ENCODE data around the gene MTERF1. TPM values are rescaled to one million over a fixed set of nuclear protein-coding genes. Genes with fewer than 3 reads are reported as not detected.

Gene MTERF1
- total RNA-seq, 2 experiments from 2014 or later, result 14.9 to 17.4 TPM

DNA sequence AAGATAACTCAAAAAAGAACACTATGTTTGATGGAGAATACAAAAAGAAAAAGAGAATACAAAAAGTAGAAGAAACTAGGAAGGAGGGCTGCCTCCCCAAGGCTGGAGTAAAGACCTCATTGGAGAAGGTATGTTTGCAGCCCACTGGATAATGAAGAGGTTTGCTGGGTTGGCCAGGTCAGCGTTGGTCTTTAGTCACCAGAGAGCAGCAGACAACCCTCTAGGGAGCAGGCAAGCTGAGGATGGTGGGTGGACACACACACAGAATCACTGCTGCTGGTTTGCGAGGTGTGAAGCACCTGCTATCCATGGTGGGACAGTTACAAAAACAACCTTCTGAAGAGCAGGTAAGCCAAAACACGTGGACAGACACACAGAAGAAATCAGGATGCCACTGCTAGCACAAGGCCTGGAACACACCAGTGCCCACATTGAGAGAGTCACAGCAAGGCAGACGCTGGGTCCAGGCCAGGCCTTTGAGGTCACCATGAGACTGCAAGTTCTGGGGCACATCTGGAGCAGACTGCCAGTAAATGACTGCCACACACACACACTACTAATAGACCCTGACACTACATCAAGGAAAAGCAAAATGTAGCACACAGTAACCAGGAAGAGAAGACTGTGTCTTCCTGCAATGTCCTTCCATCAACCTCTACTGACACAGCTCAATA lies 43.0 kb downstream of the MTERF1 start:
- Mint-ChIP-seq H3K9me3 (ENCODE audit: low read depth) (no peaks in the 10 kb centered on the region), H3K36me3 (no peaks in the 10 kb centered on the region), H3K27ac (no peak overlapping the region), H3K27me3 (no peaks in the 10 kb centered on the region), H3K4me3 (no peak overlapping the region), H3K4me1 (no peaks in the 10 kb centered on the region)
- CTCF ChIA-PET, result no interaction called here
- DNase-seq, result no peak
- ATAC-seq, result no peak

DNA sequence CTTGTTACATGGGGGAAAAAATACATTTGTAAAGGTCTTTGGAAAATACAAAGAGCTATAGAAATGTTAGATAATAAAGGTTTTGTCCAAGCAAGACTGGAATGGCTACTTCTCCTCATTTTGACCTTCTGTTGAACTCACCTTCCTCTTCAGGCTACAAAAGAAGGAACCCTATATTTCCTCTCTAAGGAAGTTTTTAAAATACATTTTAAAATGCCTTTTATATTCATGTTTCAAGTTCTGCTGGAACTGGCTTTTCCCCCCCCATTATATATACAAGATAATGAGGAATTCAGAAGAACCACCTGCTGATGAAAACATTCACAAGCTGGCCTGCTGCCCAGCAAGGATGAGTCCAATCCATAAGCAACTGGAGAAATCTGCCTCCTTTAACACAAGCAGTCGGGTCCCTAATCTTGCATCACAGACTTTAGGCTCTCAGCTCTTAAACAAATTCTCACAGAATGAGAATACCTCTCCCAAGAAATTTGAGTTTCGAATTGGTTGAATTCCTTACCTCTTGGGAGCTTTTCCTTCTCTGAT lies 44.6 kb downstream of the MTERF1 start:
- no peaks in the 10 kb centered on the region for H3K4me1 Mint-ChIP-seq
- H3K36me3 Mint-ChIP-seq, result no peaks in the 10 kb centered on the region
- no peak for DNase-seq
- CTCF ChIA-PET, result no interaction called here
- no peak overlapping the region for H3K4me3 Mint-ChIP-seq
- no peaks in the 10 kb centered on the region for H3K27me3 Mint-ChIP-seq
- H3K9me3 Mint-ChIP-seq (ENCODE audit: low read depth), result no peaks in the 10 kb centered on the region
- no peak for ATAC-seq
- no peak overlapping the region for H3K27ac Mint-ChIP-seq

DNA sequence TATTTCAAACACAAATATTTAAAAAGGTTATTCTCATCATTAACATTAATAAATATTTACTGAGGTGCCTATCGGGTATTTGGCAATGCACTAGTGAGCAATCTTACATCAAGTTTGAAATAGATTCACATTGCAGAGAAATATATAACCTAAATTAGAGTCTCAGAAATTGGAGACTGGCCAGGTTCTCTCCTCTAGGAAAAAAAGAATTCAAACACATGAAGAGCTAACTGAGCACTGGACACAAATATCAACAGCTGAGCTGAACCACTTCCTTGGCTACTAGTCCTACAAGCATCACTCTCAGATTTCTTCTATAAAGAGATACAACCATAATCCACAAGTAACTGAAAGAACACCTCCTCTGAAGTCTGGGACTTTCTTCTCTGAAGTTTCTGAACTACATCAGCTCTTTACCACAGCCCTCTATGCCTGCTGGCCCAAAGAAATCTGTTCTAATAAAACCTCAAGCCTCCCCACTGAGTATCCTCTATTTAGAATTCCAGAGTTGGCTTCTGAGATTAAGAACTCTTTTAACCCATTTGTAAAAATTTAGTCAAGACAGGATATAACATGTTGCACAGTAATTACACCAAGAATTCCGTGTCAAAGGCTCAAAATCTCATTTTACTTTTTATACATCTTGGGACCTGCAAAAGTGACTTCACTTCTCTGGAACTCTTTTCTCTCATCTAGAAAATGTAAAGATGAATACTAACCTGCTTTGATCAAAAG lies 45.2 kb downstream of the MTERF1 start:
- Mint-ChIP-seq H3K4me3 (no peak overlapping the region), H3K9me3 (ENCODE audit: low read depth) (no peaks in the 10 kb centered on the region), H3K27me3 (no peaks in the 10 kb centered on the region), H3K27ac (no peak overlapping the region), H3K4me1 (no peaks in the 10 kb centered on the region), H3K36me3 (no peaks in the 10 kb centered on the region)
- ATAC-seq (no peak), DNase-seq (no peak)
- CTCF ChIA-PET, result interaction anchor here (0.8 kb wide), 1 partner anchor 25 kb away, joined by 3 read pairs; no protein-coding TSS in a partner anchor

DNA sequence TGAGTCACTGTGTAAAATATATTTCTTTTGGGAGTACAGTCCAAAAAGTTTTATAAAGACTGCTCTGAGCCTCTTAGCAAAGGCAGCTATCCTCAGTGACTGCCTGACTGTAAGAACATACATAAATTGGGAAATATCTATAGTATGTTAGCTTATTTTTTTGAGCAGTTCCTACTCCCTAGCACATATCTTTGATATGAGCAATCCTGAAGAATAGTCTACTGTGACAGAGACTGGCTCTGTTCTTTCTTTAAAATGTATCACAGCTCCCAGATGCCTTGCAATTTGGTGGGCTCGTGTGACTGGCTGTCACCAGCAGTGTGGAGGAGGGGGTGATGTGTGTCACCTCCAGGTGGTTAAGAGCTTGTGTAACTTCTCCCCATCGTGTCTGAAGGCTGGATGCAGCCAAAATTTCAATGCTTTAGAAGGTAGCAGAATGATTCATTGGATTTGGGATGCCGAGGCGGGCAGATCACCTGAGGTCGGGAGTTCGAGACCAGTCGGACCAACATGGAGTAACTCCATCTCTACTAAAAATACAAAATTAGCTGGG lies 47.9 kb downstream of the MTERF1 start:
- H3K36me3 Mint-ChIP-seq, result no peaks in the 10 kb centered on the region
- no peaks in the 10 kb centered on the region for H3K9me3 Mint-ChIP-seq (ENCODE audit: low read depth)
- ATAC-seq (no peak), DNase-seq (no peak)
- no peak overlapping the region for H3K4me3 Mint-ChIP-seq
- H3K27me3 Mint-ChIP-seq, result no peaks in the 10 kb centered on the region
- no peaks in the 10 kb centered on the region for H3K4me1 Mint-ChIP-seq
- no peak overlapping the region for H3K27ac Mint-ChIP-seq
- CTCF ChIA-PET, result interaction anchor here (0.8 to 1.3 kb wide), 3 partner anchors 20 to 614 kb away, joined by 3 read pairs; partner anchors contain the start of genes GATAD1 and MTERF1

DNA sequence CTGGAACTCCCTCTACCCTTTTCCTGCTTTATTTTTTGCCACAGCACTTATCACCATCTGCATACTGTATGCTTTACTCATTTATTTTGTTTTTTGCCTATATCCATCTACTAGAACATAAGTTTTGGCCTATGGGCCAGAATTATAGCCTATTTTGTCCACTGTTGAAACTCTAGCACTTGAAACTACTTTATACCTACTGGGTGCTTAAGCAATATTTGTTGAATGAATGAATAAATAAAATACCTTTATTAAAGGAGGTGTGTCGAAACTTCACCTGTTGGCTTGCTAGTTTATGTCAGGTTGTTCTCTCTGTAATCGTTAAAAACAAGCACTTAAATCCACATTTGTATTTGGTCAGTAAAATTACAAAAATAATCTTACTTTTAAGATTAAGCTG lies 53.3 kb downstream of the MTERF1 start:
- Mint-ChIP-seq H3K4me3 (no peak overlapping the region), H3K27ac (no peak overlapping the region), H3K36me3 (peaks cover 4% of the 10 kb centered on the region), H3K9me3 (ENCODE audit: low read depth) (peaks cover 2% of the 10 kb centered on the region), H3K4me1 (no peaks in the 10 kb centered on the region), H3K27me3 (no peaks in the 10 kb centered on the region)
- DNase-seq (no peak), ATAC-seq (no peak)
- CTCF ChIA-PET, result no interaction called here

DNA sequence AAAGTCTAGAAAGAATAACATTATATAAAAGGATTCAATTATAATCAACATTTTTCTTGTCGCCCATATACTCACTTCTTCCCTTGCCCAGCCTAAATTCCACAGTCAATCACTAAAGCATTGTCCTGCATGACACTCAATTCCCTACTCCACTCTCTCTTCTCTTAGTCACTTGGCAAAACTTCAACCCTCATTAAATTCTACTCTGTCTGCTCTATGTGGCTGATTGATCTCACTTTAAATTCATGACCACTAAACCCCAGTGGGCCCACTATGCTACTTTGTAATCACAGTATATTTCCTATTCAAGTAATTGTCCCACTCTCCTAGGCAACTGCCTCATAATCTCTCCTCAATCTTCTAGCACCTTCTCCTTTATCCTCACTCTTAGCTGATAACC lies 54.1 kb downstream of the MTERF1 start:
- Mint-ChIP-seq H3K27me3 (no peaks in the 10 kb centered on the region), H3K36me3 (peaks cover 4% of the 10 kb centered on the region), H3K4me3 (no peak overlapping the region), H3K27ac (no peak overlapping the region), H3K4me1 (no peaks in the 10 kb centered on the region), H3K9me3 (ENCODE audit: low read depth) (peaks cover 6% of the 10 kb centered on the region)
- DNase-seq (no peak), ATAC-seq (no peak)
- CTCF ChIA-PET, result no interaction called here

DNA sequence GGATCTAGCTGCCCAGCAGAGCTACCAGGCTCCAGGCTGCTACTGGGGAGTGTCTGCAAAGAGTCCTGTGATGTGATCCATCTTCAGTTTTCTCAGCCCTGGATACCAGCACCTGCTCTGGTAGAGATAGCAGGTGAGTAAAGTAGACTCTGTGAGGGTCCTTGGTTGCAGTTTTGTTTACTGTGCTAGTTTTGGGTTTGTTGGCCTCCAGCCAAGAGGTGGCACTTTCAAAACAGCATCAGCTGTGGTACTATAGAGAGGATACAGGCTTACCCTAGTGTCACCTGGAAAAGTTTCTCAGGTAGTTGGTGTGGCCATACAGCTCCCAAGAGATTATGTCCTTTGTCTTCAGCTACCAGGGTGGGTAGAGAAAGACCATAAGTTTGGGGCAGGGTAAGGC lies 56.3 kb downstream of the MTERF1 start:
- peaks cover 4% of the 10 kb centered on the region for H3K36me3 Mint-ChIP-seq
- ATAC-seq (no peak), DNase-seq (no peak)
- no peaks in the 10 kb centered on the region for H3K27me3 Mint-ChIP-seq
- H3K9me3 Mint-ChIP-seq (ENCODE audit: low read depth), result peaks cover 6% of the 10 kb centered on the region
- no peak overlapping the region for H3K4me3 Mint-ChIP-seq
- CTCF ChIA-PET, result no interaction called here
- H3K27ac Mint-ChIP-seq, result no peak overlapping the region
- no peaks in the 10 kb centered on the region for H3K4me1 Mint-ChIP-seq

Other genes with a start within 250 kb of the MTERF1 start
- gene AKAP9, start 60.2 kb upstream of the MTERF1 start, total RNA-seq, result 10 to 100 TPM; 35.1 to 38.4 TPM

All from activated CD8-positive, alpha-beta memory T cell treated with anti-CD3 and anti-CD28 coated beads, Interleukin-2, amount 10 ng/mL, durations not matched to agents 7 days and 5 days (primary cell).